ENCODE measurements around the gene GHRL. TPM values are rescaled to one million over a fixed set of nuclear protein-coding genes. Genes with fewer than 3 reads are reported as not detected.

GHRL gene
- total RNA-seq, 1 donor from 2014 or later: 0.35 TPM

DNA sequence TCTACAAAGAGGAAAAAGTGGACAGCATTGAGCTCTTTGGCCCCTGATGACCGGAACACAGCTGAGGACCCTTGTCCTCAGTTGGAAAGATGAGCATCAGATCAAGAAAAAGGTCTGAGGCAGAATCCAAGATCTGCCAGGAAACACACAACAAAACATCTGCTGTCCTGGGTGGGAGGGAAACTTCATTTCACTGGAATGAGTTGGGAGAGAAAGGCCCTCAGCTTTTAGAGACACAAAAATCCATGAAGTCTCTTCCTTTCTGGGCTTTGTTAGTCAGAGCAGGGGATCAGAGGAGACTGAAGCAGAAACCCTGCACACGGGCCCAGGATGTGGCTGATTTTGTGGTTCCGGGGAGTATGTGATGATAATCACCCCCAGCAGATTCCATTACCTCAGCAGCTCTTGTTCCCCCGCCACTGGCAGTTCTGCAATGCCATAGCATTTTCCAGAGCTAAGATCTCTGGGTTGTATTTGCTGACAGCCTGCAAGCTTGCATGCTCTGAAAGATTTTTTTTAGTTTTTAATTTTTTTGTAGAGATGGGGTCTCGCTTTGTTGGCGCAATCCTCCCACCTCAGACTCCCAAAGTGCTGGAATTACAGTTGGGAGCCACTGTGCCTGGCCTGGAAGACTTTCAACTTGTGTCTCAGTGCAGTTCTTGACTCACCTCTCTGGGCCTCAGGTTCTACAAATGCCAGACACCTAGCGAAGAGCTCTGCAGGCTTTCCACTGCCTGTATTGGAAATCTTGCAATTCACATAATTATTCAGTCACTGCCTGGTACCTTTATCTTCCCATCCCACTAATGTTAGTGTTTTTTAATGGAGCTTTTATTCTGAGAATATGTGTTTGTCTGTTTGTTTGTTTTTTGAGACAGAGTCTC, 50.3 kb downstream of the GHRL start:
- peaks cover 16% of the 10 kb centered on the region for H3K9me3 Mint-ChIP-seq
- no peak overlapping the region for H3K27ac Mint-ChIP-seq (ENCODE audit: unreplicated experiment)
- DNase-seq (ENCODE audit: low read depth, low spot score): no peak
- TF ChIP-seq, protein P1, sequence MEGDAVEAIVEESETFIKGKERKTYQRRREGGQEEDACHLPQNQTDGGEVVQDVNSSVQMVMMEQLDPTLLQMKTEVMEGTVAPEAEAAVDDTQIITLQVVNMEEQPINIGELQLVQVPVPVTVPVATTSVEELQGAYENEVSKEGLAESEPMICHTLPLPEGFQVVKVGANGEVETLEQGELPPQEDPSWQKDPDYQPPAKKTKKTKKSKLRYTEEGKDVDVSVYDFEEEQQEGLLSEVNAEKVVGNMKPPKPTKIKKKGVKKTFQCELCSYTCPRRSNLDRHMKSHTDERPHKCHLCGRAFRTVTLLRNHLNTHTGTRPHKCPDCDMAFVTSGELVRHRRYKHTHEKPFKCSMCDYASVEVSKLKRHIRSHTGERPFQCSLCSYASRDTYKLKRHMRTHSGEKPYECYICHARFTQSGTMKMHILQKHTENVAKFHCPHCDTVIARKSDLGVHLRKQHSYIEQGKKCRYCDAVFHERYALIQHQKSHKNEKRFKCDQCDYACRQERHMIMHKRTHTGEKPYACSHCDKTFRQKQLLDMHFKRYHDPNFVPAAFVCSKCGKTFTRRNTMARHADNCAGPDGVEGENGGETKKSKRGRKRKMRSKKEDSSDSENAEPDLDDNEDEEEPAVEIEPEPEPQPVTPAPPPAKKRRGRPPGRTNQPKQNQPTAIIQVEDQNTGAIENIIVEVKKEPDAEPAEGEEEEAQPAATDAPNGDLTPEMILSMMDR (conservative IDR thresholded peaks at IDR 0.05): no peak
- H3K36me3 Mint-ChIP-seq (ENCODE audit: low read depth): no peaks in the 10 kb centered on the region
- H3K4me1 Mint-ChIP-seq: no peaks in the 10 kb centered on the region
- H3K4me3 Mint-ChIP-seq: no peak overlapping the region
- H3K27me3 Mint-ChIP-seq (ENCODE audit: low read depth): no peaks in the 10 kb centered on the region

DNA sequence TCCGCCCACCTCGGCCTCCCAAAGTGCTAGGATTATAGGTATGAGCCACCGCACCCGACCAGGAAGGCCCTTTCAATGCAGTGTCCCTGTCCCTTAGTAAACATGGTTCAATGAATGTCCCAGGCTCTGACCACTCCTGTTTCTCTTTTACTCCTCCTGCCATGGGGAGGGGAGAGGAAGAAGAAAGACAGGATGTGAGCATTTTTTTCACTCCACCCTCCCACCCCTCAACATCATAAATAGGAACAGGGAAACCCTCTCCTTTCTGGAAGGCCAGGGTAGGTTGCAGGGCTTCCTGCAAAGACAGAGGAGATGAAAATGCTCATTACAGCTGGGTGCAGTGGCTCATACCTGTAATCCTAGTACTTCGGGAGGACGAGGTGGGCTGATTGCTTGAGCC, 51.9 kb downstream of the GHRL start:
- no peak for DNase-seq (ENCODE audit: low read depth, low spot score)
- no peaks in the 10 kb centered on the region for H3K4me1 Mint-ChIP-seq
- H3K9me3 Mint-ChIP-seq: peaks cover 12% of the 10 kb centered on the region
- TF ChIP-seq, protein P1 (conservative IDR thresholded peaks at IDR 0.05): no peak
- H3K36me3 Mint-ChIP-seq (ENCODE audit: low read depth): no peaks in the 10 kb centered on the region
- H3K27ac Mint-ChIP-seq (ENCODE audit: unreplicated experiment): no peak overlapping the region
- no peak overlapping the region for H3K4me3 Mint-ChIP-seq
- H3K27me3 Mint-ChIP-seq (ENCODE audit: low read depth): no peaks in the 10 kb centered on the region

DNA sequence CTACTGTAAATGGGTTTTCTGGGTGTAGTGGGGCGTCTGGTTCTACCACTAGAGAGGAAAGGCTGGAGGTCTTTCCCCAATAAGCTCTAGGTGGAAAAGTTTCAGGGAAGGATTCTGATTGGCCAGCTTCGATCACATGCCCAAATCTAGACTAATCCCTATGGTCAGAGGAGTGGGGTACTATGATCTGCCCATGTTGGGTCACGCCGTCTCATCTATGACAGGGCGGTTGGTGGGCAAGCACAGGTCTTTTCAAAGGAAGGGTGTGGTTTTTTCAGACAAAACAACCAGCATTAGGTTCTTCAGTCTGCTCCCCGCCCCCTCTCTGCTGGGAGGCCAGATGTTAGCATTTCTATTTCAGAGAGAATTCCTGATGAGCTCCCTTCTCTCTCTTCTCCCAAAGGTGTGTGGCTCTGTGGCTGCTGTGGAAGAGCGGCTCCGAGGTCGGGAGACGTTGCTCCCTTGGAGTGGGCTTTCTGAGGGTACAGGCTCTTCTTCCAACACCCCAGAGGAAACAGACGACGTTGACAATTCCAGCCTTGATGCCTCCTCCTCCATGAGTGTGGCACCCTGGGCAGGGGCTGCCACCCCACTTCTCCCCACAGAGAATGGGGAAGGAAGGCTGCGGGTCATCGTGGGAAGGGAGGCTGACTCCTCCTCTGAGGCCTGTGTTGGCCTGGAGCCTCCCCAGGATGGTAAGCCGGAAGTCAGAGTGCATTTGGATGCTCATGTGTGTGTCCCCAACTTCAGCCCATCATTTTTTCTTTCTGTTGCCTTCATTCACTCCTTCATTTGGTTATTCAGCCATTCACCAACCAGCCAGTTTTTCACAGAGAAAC, 54.2 kb downstream of the GHRL start:
- no peak overlapping the region for H3K27ac Mint-ChIP-seq (ENCODE audit: unreplicated experiment)
- H3K36me3 Mint-ChIP-seq (ENCODE audit: low read depth): no peaks in the 10 kb centered on the region
- TF ChIP-seq, protein P1 (conservative IDR thresholded peaks at IDR 0.05): no peak
- H3K4me1 Mint-ChIP-seq: no peaks in the 10 kb centered on the region
- H3K27me3 Mint-ChIP-seq (ENCODE audit: low read depth): no peaks in the 10 kb centered on the region
- H3K4me3 Mint-ChIP-seq: no peak overlapping the region
- no peak for DNase-seq (ENCODE audit: low read depth, low spot score)
- peaks cover 2% of the 10 kb centered on the region for H3K9me3 Mint-ChIP-seq

Small RNAs within 50 kb of the gene (microRNA-seq; reads per million reads assigned to microRNA genes)
- gene MIR378B: not detected

Other genes starting within 250 kb of the GHRL start
- not detected in 2 replicates for gene FANCD2OS, start 184.7 kb downstream of the GHRL start, total RNA-seq
- gene BRK1, start 177.3 kb downstream of the GHRL start, total RNA-seq: 125 and 138 TPM in 2 replicates
- gene VHL, start 151.2 kb downstream of the GHRL start, total RNA-seq: 80.1 and 80.8 TPM in 2 replicates
- gene IRAK2, start 128.0 kb downstream of the GHRL start, total RNA-seq: 0.39 and 0.44 TPM in 2 replicates
- gene TATDN2, start 44.5 kb downstream of the GHRL start, total RNA-seq: 40.5 TPM in 2 replicates
- gene SEC13, start 28.2 kb upstream of the GHRL start, total RNA-seq: 124 and 125 TPM in 2 replicates
- 0.23 and 0.42 TPM in 2 replicates for gene ATP2B2, start 212.6 kb upstream of the GHRL start, total RNA-seq